Measurements from ENCODE around the gene OBSL1.

The OBSL1 gene

GRCh38 chr2:219506153-219506801, 65.1 kb downstream of the OBSL1 start:
- peak overlapping the region in 1 of 21 experiments; percentile 18 for H3K27ac ChIP-seq
- H3K4me3 ChIP-seq, result no peak overlapping the region

- H3K4me3 ChIP-seq, result no peak overlapping the region
- no peak overlapping the region for H3K27ac ChIP-seq
These were observed 65.8 kb downstream of the OBSL1 start for GRCh38 chr2:219505585-219505984.

GRCh38 chr2:219502618-219503017, 68.7 kb downstream of the OBSL1 start:
- Histone ChIP-seq H3K27ac (no peak overlapping the region), H3K4me3 (no peak overlapping the region)

GRCh38 chr2:219501849-219502248, 69.5 kb downstream of the OBSL1 start:
- Histone ChIP-seq H3K4me3 (no peak overlapping the region), H3K27ac (no peak overlapping the region)
